PFSK-1 (cell line): Measurements from ENCODE around the gene SLC2A6.

Experiments
- FOXP2 ChIP-seq: optimal IDR thresholded peaks from 2 replicates; pipeline ENCODE3; 2011; ENCODE audit warnings: borderline replicate concordance, control low read depth, inconsistent platforms; ENCODE audit not compliant: insufficient read depth; ENCODE audit errors: extremely low read length, extremely low read depth
- POLR2AphosphoS5 ChIP-seq: IDR thresholded peaks from 2 replicates; pipeline ENCODE4 v1.6.1; 2012; ENCODE audit warnings: low read depth, mild to moderate bottlenecking, control low read depth, low read length, moderate library complexity
- SIN3A ChIP-seq: IDR thresholded peaks from 2 replicates; pipeline ENCODE4 v1.6.1; 2012; ENCODE audit warnings: mild to moderate bottlenecking, low read length, moderate library complexity, borderline replicate concordance; ENCODE audit not compliant: insufficient read depth
- TAF1 ChIP-seq: IDR thresholded peaks from 2 replicates; pipeline ENCODE4 v1.6.1; 2012; ENCODE audit warnings: low read length, control low read depth, borderline replicate concordance; ENCODE audit not compliant: insufficient read depth
- TF ChIP-seq, protein P1 (sequence below), 2 experiments: IDR thresholded peaks; 2 replicates each; pipeline versions ENCODE4 v1.6.1 to v1.8.0; 2011 to 2012; ENCODE audit warnings: low read depth in 2 of 2, low read length in 2 of 2, control low read depth in 1 of 2, inconsistent platforms in 1 of 2, mild to moderate bottlenecking in 1 of 2, moderate library complexity in 1 of 2; ENCODE audit not compliant: insufficient read depth in 1 of 2

The SLC2A6 gene

DNA sequence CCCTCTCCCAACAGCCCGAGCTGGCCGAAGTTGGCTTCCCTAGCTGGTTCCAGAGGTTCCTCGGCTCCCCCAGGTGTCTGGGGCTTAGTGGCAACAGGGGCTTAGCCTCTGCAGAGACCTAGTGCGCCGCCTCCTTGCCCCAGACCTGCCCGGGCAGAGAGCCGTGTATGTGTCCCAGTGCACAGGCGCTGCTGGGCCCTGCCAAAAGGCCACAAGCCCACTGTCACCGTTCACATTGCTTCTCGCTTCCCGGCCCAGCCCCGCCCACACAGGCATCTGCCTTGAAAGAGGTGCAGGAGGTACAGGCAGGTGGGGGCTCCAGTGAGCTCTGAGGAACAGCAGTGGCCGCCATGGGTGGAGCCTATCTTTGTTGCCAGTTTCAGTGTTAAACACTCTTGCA is 21.7 kb downstream of the SLC2A6 start:
- TF ChIP-seq SIN3A (no peak), POLR2AphosphoS5 (no peak), FOXP2 (no peak), TAF1 (no peak)
- TF ChIP-seq, protein P1, sequence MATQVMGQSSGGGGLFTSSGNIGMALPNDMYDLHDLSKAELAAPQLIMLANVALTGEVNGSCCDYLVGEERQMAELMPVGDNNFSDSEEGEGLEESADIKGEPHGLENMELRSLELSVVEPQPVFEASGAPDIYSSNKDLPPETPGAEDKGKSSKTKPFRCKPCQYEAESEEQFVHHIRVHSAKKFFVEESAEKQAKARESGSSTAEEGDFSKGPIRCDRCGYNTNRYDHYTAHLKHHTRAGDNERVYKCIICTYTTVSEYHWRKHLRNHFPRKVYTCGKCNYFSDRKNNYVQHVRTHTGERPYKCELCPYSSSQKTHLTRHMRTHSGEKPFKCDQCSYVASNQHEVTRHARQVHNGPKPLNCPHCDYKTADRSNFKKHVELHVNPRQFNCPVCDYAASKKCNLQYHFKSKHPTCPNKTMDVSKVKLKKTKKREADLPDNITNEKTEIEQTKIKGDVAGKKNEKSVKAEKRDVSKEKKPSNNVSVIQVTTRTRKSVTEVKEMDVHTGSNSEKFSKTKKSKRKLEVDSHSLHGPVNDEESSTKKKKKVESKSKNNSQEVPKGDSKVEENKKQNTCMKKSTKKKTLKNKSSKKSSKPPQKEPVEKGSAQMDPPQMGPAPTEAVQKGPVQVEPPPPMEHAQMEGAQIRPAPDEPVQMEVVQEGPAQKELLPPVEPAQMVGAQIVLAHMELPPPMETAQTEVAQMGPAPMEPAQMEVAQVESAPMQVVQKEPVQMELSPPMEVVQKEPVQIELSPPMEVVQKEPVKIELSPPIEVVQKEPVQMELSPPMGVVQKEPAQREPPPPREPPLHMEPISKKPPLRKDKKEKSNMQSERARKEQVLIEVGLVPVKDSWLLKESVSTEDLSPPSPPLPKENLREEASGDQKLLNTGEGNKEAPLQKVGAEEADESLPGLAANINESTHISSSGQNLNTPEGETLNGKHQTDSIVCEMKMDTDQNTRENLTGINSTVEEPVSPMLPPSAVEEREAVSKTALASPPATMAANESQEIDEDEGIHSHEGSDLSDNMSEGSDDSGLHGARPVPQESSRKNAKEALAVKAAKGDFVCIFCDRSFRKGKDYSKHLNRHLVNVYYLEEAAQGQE (IDR thresholded peaks at IDR 0.05; ENCODE audit: insufficient read depth in 1 of 2, low read depth in 2 of 2, low read length in 2 of 2): no peak

GRCh38 chr9:133456409-133456808 is 22.5 kb downstream of the SLC2A6 start:
- no peak for TF ChIP-seq TAF1
- no peak for TF ChIP-seq SIN3A

DNA sequence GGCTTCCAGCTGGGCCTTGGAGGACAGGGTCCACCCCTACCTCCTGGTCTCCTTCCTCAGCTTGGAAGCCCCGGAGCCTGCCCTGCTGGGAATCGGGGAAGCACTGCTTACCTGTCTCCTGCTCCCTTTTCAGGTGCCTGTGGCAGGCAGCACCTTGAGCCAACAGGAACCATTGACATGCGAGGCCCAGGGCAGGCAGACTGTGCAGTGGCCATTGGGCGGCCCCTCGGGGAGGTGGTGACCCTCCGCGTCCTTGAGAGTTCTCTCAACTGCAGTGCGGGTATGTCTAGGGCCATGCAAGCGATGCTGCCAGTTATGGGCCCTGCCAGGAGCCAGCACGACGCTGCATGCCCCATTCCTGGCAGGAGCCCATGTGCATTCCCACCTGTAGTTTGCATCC is 23.0 kb downstream of the SLC2A6 start:
- no peak for TF ChIP-seq FOXP2
- TF ChIP-seq, protein P1 (IDR thresholded peaks at IDR 0.05; ENCODE audit: insufficient read depth in 1 of 2, low read depth in 2 of 2, low read length in 2 of 2): no peak
- no peak for TF ChIP-seq POLR2AphosphoS5
- no peak for TF ChIP-seq SIN3A
- TF ChIP-seq TAF1: no peak

DNA sequence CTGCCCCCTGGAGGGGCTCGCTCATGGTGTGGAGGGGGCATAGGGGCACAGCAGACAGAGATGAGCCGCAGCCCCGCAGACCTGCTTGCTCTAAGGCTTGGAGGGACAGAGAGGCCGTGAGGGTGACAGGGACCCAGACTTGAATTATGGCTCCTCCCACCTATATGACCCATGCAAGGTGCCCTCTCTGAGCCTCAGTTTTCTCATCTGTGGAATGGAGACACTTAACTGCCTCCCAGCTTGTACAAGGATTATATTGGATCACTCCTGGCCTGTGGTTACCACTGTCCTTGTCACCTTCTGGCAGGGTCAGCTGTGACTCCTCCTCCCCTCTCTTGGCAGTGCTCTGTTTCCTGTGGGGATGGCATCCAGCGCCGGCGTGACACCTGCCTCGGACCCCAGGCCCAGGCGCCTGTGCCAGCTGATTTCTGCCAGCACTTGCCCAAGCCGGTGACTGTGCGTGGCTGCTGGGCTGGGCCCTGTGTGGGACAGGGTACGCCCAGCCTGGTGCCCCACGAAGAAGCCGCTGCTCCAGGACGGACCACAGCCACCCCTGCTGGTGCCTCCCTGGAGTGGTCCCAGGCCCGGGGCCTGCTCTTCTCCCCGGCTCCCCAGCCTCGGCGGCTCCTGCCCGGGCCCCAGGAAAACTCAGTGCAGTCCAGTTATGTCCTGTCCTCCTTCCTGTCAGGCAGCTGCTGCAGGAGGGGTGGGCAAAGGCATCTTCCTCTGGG is 23.8 kb downstream of the SLC2A6 start:
- TF ChIP-seq SIN3A: no peak
- no peak for TF ChIP-seq POLR2AphosphoS5
- TF ChIP-seq FOXP2: no peak
- TF ChIP-seq, protein P1 (IDR thresholded peaks at IDR 0.05; ENCODE audit: insufficient read depth in 1 of 2, low read depth in 2 of 2, low read length in 2 of 2): no peak
- no peak for TF ChIP-seq TAF1

GRCh38 chr9:133454325-133454724 is 24.6 kb downstream of the SLC2A6 start:
- no peak for TF ChIP-seq FOXP2
- TF ChIP-seq, protein P1 (IDR thresholded peaks at IDR 0.05; ENCODE audit: insufficient read depth in 1 of 2, low read depth in 2 of 2, low read length in 2 of 2): no peak
- no peak for TF ChIP-seq TAF1
- TF ChIP-seq POLR2AphosphoS5: no peak
- no peak for TF ChIP-seq SIN3A

- TF ChIP-seq SIN3A (no peak), POLR2AphosphoS5 (no peak), TAF1 (no peak), FOXP2 (no peak)
- TF ChIP-seq, protein P1 (IDR thresholded peaks at IDR 0.05; ENCODE audit: insufficient read depth in 1 of 2, low read depth in 2 of 2, low read length in 2 of 2): no peak
Observed at GRCh38 chr9:133453651-133454050, 25.2 kb downstream of the SLC2A6 start.
